ENCODE data around the gene PLOD2. TPM values are rescaled to one million over a fixed set of nuclear protein-coding genes. Genes with fewer than 3 reads are reported as not detected.

The PLOD2 gene
- total and polyA plus RNA-seq, 2 of the 4 experiments (the other 2 are of a cell fraction), result 84.0 to 117 TPM

DNA sequence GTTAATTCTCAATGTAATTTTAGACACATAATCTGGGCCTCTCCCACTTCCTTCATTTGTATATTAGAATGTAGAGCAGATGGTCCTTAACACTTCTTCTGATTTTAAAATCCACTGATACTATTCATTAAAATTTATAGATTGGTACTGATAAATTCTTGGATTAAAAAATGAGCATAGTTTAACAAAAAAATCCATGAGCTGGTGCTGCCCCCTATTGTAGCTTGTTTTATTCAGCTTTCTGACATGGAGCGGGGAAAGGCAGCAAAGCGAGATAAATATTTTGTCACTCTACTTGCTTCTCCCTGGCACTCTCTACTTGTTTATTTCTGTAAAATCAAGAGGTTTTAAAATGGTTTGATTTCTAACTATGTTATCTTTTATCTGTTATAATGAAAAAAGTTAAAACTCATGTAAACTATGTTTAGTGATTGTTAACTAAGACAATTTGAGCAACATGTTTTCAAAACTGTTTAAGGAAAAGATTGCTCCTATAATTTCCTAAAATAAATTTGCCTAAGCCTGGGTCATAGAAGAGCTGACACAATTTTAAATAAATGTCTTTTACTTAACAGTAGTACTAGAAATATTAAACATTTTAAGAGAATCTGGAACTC lies 26.5 kb upstream of the PLOD2 start:
- intact Hi-C loops (cut with micrococcal nuclease) (loop anchor here (1.0 kb wide), 3 partner anchors 26 to 410 kb away; partner anchors contain the start of gene PLOD2), dilution Hi-C loops (cut with HindIII; ENCODE audit: low sequenced_read_pairs, unreplicated experiment) (no loop called here), in situ Hi-C loops (cut with MboI; ENCODE audit: low sequenced_read_pairs) (no loop called here)
- Histone ChIP-seq H3K27me3 (ENCODE audit: control insufficient read depth, insufficient read depth, low read length) (no peaks in the 10 kb centered on the region), H3K56ac (ENCODE audit: extremely low read depth, insufficient read depth, low read length) (no peak overlapping the region), H3K14ac (replicated peaks; ENCODE audit: low read depth, low read length) (no peak overlapping the region), H3K9ac (ENCODE audit: low read depth, low read length) (no peak overlapping the region), H2BK5ac (ENCODE audit: low read depth, low read length, poor library complexity, severe bottlenecking) (no peak overlapping the region), H3K9me1 (ENCODE audit: insufficient read depth, low read length) (no peaks in the 10 kb centered on the region), H2BK15ac (ENCODE audit: low read depth, low read length) (no peak overlapping the region), H3K4ac (ENCODE audit: low read depth, low read length) (no peak overlapping the region), H3K4me3 (ENCODE audit: insufficient read depth, low read depth, low read length) (no peak overlapping the region), H2AK5ac (ENCODE audit: low read depth, low read length) (no peak overlapping the region), H3K9me3 (ENCODE audit: control insufficient read depth, insufficient read depth, low read length) (no peaks in the 10 kb centered on the region), H2AK9ac (replicated peaks; ENCODE audit: low read depth, low read length, poor library complexity) (no peak overlapping the region), H3K4me2 (ENCODE audit: low read depth, low read length) (no peak overlapping the region), H2BK20ac (ENCODE audit: low read depth, low read length) (no peak overlapping the region), H4K8ac (ENCODE audit: low read depth in 2 of 2, low read length in 2 of 2) (no peak overlapping the region), H4K5ac (ENCODE audit: low read depth, low read length) (no peak overlapping the region), H3K36me3 (ENCODE audit: control insufficient read depth, insufficient read depth, low read length) (no peaks in the 10 kb centered on the region), H3K79me1 (ENCODE audit: low read depth in 1 of 2, low read length in 2 of 2) (no peaks in the 10 kb centered on the region; a peak in 1 of 4 replicates), H2AFZ (replicated peaks; ENCODE audit: low read length, poor library complexity) (no peak overlapping the region), H4K20me1 (ENCODE audit: insufficient read depth, low read length) (no peaks in the 10 kb centered on the region), H4K91ac (ENCODE audit: insufficient read depth, low read depth, low read length) (no peak overlapping the region), H3K23ac (ENCODE audit: low read depth, low read length) (no peak overlapping the region), H3K4me1 (ENCODE audit: control insufficient read depth, insufficient read depth, low read length) (no peaks in the 10 kb centered on the region), H3K18ac (ENCODE audit: low read depth, low read length) (no peak overlapping the region), H2BK120ac (ENCODE audit: low read depth, low read length) (no peak overlapping the region), H3K27ac (ENCODE audit: insufficient read depth, low read length) (no peak overlapping the region)
- BruUV-seq (replicated peaks), result no TSS peak
- ATAC-seq (ENCODE audit: low read depth), result peak; percentile 60; the same call in 1 of the 2 replicates
- POLR2A ChIA-PET (ENCODE audit: unreplicated experiment), result no interaction called here
- CTCF ChIA-PET, result interaction anchor here (0.7 to 4.9 kb wide), 10 partner anchors 8 to 390 kb away, joined by 3 to 29 read pairs (median 3); partner anchors contain the start of gene PLOD2
- no peak for TF ChIP-seq MXI1 (IDR thresholded peaks at IDR 0.05; ENCODE audit: borderline replicate concordance, low read depth, low read length)
- peak; percentile 84 for TF ChIP-seq RAD21 (IDR thresholded peaks at IDR 0.05; ENCODE audit: low read length)
- TF ChIP-seq MAFK (IDR thresholded peaks at IDR 0.05; ENCODE audit: low read depth, low read length), result peak; percentile 25; the same call in 1 of the 2 replicates
- TF ChIP-seq SMC3 (IDR thresholded peaks at IDR 0.05; ENCODE audit: low read depth, low read length), result peak; percentile 72
- TF ChIP-seq, protein P1, sequence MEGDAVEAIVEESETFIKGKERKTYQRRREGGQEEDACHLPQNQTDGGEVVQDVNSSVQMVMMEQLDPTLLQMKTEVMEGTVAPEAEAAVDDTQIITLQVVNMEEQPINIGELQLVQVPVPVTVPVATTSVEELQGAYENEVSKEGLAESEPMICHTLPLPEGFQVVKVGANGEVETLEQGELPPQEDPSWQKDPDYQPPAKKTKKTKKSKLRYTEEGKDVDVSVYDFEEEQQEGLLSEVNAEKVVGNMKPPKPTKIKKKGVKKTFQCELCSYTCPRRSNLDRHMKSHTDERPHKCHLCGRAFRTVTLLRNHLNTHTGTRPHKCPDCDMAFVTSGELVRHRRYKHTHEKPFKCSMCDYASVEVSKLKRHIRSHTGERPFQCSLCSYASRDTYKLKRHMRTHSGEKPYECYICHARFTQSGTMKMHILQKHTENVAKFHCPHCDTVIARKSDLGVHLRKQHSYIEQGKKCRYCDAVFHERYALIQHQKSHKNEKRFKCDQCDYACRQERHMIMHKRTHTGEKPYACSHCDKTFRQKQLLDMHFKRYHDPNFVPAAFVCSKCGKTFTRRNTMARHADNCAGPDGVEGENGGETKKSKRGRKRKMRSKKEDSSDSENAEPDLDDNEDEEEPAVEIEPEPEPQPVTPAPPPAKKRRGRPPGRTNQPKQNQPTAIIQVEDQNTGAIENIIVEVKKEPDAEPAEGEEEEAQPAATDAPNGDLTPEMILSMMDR (conservative IDR thresholded peaks at IDR 0.05; ENCODE audit: low read depth, low read length), result peak; percentile 75
- no peak for TF ChIP-seq RCOR1 (IDR thresholded peaks at IDR 0.05; ENCODE audit: insufficient replicate concordance, low read length)
- TF ChIP-seq MAZ (IDR thresholded peaks at IDR 0.05; ENCODE audit: borderline replicate concordance, low read depth, low read length), result no peak
- TF ChIP-seq FOS (IDR thresholded peaks at IDR 0.05; ENCODE audit: low read depth, low read length), result no peak
- no CpG with 5 or more reads among the region's 2 CpGs for WGBS, 2 experiments (ENCODE audit: extremely low coverage in 2 of 2, insufficient read length in 1 of 2)
- peak; percentile 55 for DNase-seq

Data from IMR-90 (cell line).